Measurements from ENCODE around the gene AADAT.

GRCh38 chr4:170049766-170050165 lies 40.0 kb downstream of the AADAT start:
- no peak for TF ChIP-seq CTCF (conservative IDR thresholded peaks at IDR 0.05; ENCODE audit: low read depth, low read length)
- TF ChIP-seq EZH2 (IDR thresholded peaks at IDR 0.05; ENCODE audit: low read length, unreplicated experiment), result no peak

All from PC-3 (cell line).